K562 (cell line): Measurements from ENCODE around the gene AP3M1. TPM values are rescaled to one million over a fixed set of nuclear protein-coding genes. Genes with fewer than 3 reads are reported as not detected.
A peak's percentile ranks its signal among the peaks of the same experiment; 100 is the strongest.

Experiments used
- ATAC-seq: fragments of 200-7000 bp; cut with Tn5 transposase; 3 replicates; pipeline ENCODE4 v1.9.1; 2020; ENCODE audit warnings: moderate library complexity
- BruUV-seq: library from RNA; stranded (reverse); fragments of 400-500 nt; replicated peaks from 2 replicates; lab custom pipeline; 2021; lab: Mats Ljungman, UMichigan
- CTCF ChIA-PET: fragments of 300-600 bp; formaldehyde crosslinking; extraction: SDS; loops from one replicate; lab custom pipeline; 2021; ENCODE audit warnings: low intra/inter-chr PET ratio; lab: Yijun Ruan, JAX
- POLR2A ChIA-PET: fragments of 300-600, 350-650 bp; sonication (Branson Sonifier 250); formaldehyde crosslinking; extraction: SDS; loops from one replicate; lab custom pipeline; 2021; ENCODE audit warnings: antibody characterized with exemption, inconsistent platforms; lab: Yijun Ruan, JAX
- DNase-seq, 4 experiments: peaks; one replicate each; pipeline versions ENCODE4 v3.0.0 to v3.0.0-alpha.2; 2011 to 2018; ENCODE audit warnings: low spot score in 3 of 4, mixed read lengths in 3 of 4; ENCODE audit errors: extremely low read depth in 1 of 4
- FAIRE-seq: peaks from 2 replicates; lab custom pipeline; 2011; peaks lifted over from hg19 to GRCh38; lab: Jason Lieb, UNC
- H2AFZ ChIP-seq: 2 replicates; pipeline ENCODE4 v1.6.0; 2011; ENCODE audit warnings: low read depth, low read length, control low read depth, inconsistent platforms
- H3K27ac ChIP-seq: fragments of 200-600 bp; 3 replicates; pipeline ENCODE4 v1.8.0; 2011; ENCODE audit warnings: low read depth, mild to moderate bottlenecking, control low read depth, inconsistent platforms, low read length, moderate library complexity, mixed read lengths; ENCODE audit errors: extremely low read depth
- H3K27me3 ChIP-seq, 2 experiments: fragments of 300-600 bp in 1 of 2; 2 replicates in 1 of 2; 3 replicates in 1 of 2; pipeline versions ENCODE4 v1.6.0 to v1.8.0; 2011; ENCODE audit warnings: inconsistent platforms in 2 of 2, low read length in 2 of 2, mild to moderate bottlenecking in 1 of 2, mixed read lengths in 1 of 2, moderate library complexity in 1 of 2; ENCODE audit not compliant: control insufficient read depth in 2 of 2, insufficient read depth in 2 of 2
- H3K36me3 ChIP-seq: fragments of 300-600 bp; 3 replicates; pipeline ENCODE4 v1.8.0; 2011; ENCODE audit warnings: mild to moderate bottlenecking, low read length, inconsistent platforms; ENCODE audit not compliant: control insufficient read depth, insufficient read depth
- H3K4me1 ChIP-seq, 2 experiments: fragments of 200-600 bp in 1 of 2; replicated peaks in 1 of 2; 2 replicates in 1 of 2; 3 replicates in 1 of 2; pipeline versions ENCODE4 v1.5.1 to v1.8.0; 2011; ENCODE audit warnings: inconsistent platforms in 2 of 2, low read length in 2 of 2, mild to moderate bottlenecking in 1 of 2, mixed read lengths in 1 of 2, moderate library complexity in 1 of 2; ENCODE audit not compliant: control insufficient read depth in 2 of 2, insufficient read depth in 2 of 2
- H3K4me2 ChIP-seq: 2 replicates; pipeline ENCODE4 v1.6.1; 2011; ENCODE audit warnings: low read length, control low read depth, inconsistent platforms, mixed read lengths; ENCODE audit not compliant: insufficient read depth
- H3K4me3 ChIP-seq: fragments of 200-600 bp; sonication (generic), shearing (Covaris generic); 2 replicates; pipeline ENCODE4 v1.5.1; 2016; ENCODE audit warnings: control low read depth, inconsistent platforms
- H3K79me2 ChIP-seq: fragments of 200-600 bp; 3 replicates; pipeline ENCODE4 v1.8.0; 2011; ENCODE audit warnings: low read length, inconsistent platforms; ENCODE audit not compliant: control insufficient read depth, insufficient read depth
- H3K9ac ChIP-seq, 2 experiments: 2 replicates each; pipeline versions ENCODE4 v1.6.0 to v1.6.1; 2011; ENCODE audit warnings: low read depth in 2 of 2, low read length in 2 of 2, control low read depth in 1 of 2, inconsistent platforms in 1 of 2, mild to moderate bottlenecking in 1 of 2, mixed read lengths in 1 of 2; ENCODE audit not compliant: insufficient read depth in 1 of 2
- H3K9me1 ChIP-seq: one replicate; pipeline ENCODE4 v1.6.0; 2011; ENCODE audit warnings: inconsistent platforms, mild to moderate bottlenecking, low read length, moderate library complexity; ENCODE audit not compliant: control insufficient read depth, insufficient read depth
- H3K9me3 ChIP-seq: replicated peaks from 2 replicates; pipeline ENCODE4 v1.5.1; 2011; ENCODE audit warnings: low read depth, low read length, inconsistent platforms; ENCODE audit not compliant: control insufficient read depth, insufficient read depth
- H4K20me1 ChIP-seq: replicated peaks from 2 replicates; pipeline ENCODE4 v1.6.1; 2011; ENCODE audit warnings: low read length, inconsistent platforms, mixed read lengths; ENCODE audit not compliant: control insufficient read depth, insufficient read depth
- ATF1 ChIP-seq, 2 experiments: fragments of 450-650 bp in 1 of 2; IDR thresholded peaks; 2 replicates each; pipeline ENCODE4 v1.6.1; 2016; ENCODE audit warnings: missing compliant biosample characterization in 1 of 2, missing genetic modification characterization in 1 of 2
- CEBPB ChIP-seq: fragments of 450-650 bp; IDR thresholded peaks from 2 replicates; pipeline ENCODE4 v1.6.1; 2016; ENCODE audit warnings: missing genetic modification characterization, missing compliant biosample characterization
- CREB1 ChIP-seq, 2 experiments: sonication (generic) in 1 of 2; formaldehyde crosslinking in 1 of 2; IDR thresholded peaks; 2 replicates each; pipeline versions ENCODE4 v1.6.1 to v1.8.0; 2012 to 2022; ENCODE audit warnings: inconsistent platforms in 1 of 2, mild to moderate bottlenecking in 1 of 2, missing genetic modification reagents in 1 of 2, moderate library complexity in 1 of 2
- CREM ChIP-seq: IDR thresholded peaks from 2 replicates; pipeline ENCODE4 v1.6.1; 2014; ENCODE audit warnings: antibody characterized with exemption, low read depth
- MEF2D ChIP-seq: conservative IDR thresholded peaks from 2 replicates; pipeline ENCODE4 v1.6.1; 2016; ENCODE audit warnings: low read depth, missing genetic modification characterization, missing compliant biosample characterization
- PHF8 ChIP-seq: fragments of 200-600 bp; sonication (generic); IDR thresholded peaks from 2 replicates; pipeline ENCODE4 v1.6.1; 2012; ENCODE audit warnings: mixed run types, mild to moderate bottlenecking, inconsistent platforms, low read length, moderate library complexity, borderline replicate concordance
- RAD21 ChIP-seq, 2 experiments: fragments of 250-450 bp in 1 of 2; fragments of 450-650 bp in 1 of 2; sonication (Bioruptor Pico) in 1 of 2; formaldehyde crosslinking in 1 of 2; IDR thresholded peaks in 1 of 2; conservative IDR thresholded peaks in 1 of 2; 2 replicates each; pipeline versions ENCODE4 v1.4.0 to v1.8.0; 2020 to 2022; ENCODE audit warnings: mild to moderate bottlenecking in 2 of 2, moderate library complexity in 1 of 2
- RCOR1 ChIP-seq, 2 experiments: IDR thresholded peaks; 2 replicates each; pipeline ENCODE4 v1.6.1; 2012; ENCODE audit warnings: low read depth in 2 of 2, low read length in 2 of 2, borderline replicate concordance in 1 of 2, improper control_type of control experiment in 1 of 2
- TEAD1 ChIP-seq, 2 experiments: fragments of 450-650 bp in 1 of 2; sonication (generic) in 1 of 2; formaldehyde crosslinking; IDR thresholded peaks; 2 replicates each; pipeline versions ENCODE4 v1.4.0 to v1.8.0; 2020 to 2022; ENCODE audit warnings: mild to moderate bottlenecking in 2 of 2, missing genetic modification reagents in 1 of 2
- TEAD4 ChIP-seq, 2 experiments: sonication (generic) in 1 of 2; formaldehyde crosslinking in 1 of 2; IDR thresholded peaks; 2 replicates each; pipeline versions ENCODE4 v1.6.1 to v1.8.0; 2012 to 2022; ENCODE audit warnings: borderline replicate concordance in 1 of 2, inconsistent platforms in 1 of 2, low read length in 1 of 2, mild to moderate bottlenecking in 1 of 2, missing genetic modification reagents in 1 of 2
- XRCC5 ChIP-seq: fragments of 200-400 bp; formaldehyde crosslinking; IDR thresholded peaks from 2 replicates; pipeline ENCODE4 v1.6.1; 2017; ENCODE audit warnings: low read depth, mild to moderate bottlenecking, low read length
- WGBS: fragments of 100-300 bp; shearing (Covaris generic); methylation state at CpG from one replicate; pipeline ENCODE4 v1.1.6; 2016; ENCODE audit warnings: low coverage, mixed read lengths; ENCODE audit not compliant: insufficient coverage; ENCODE audit errors: missing lambda C conversion rate; 5-methylcytosine and 5-hydroxymethylcytosine counted together
- in situ Hi-C: fragments of 300-500 bp; cut with MboI; formaldehyde crosslinking; loops from 4 replicates; pipeline ENCODE4 v1.15.0; 2018; ENCODE audit warnings: inconsistent platforms, mixed read lengths
- intact Hi-C: fragments of 100-400 bp; cut with micrococcal nuclease; formaldehyde crosslinking; loops from 2 replicates; pipeline ENCODE4 v1.14.2; 2022
- polyA plus RNA-seq, 8 experiments: library from polyadenylated mRNA; depleted of rRNA in 4 of 8; stranded (reverse) in 5 of 8; unstranded in 3 of 8; fragments of >200 nt; fragmentation: Nextera tagmentation in 2 of 8; fragmentation: Illumina TruSeq in 1 of 8; extraction: Ambion mirVana in 2 of 8; extraction: Trizol in 1 of 8; gene quantifications; 2 replicates each; pipeline versions ENCODE4 v1.2.1 to v1.2.3, GENCODE V29; 2011 to 2014; ENCODE audit warnings: inconsistent platforms in 1 of 8, missing spikeins in 1 of 8
- total RNA-seq, 7 experiments: library from RNA; depleted of rRNA in 6 of 7; stranded (reverse); fragments of >200 nt in 6 of 7; fragmentation: Illumina TruSeq in 2 of 7; extraction: Trizol in 2 of 7; gene quantifications; 2 replicates each; pipeline versions ENCODE4 v1.2.1 to v1.2.3, GENCODE V29; 2011 to 2021; ENCODE audit warnings: low replicate concordance in 1 of 7
- TF ChIP-seq, protein P1 (sequence below): sonication (generic); formaldehyde crosslinking; IDR thresholded peaks from 2 replicates; pipeline ENCODE4 v1.5.0; 2020; ENCODE audit warnings: missing genetic modification reagents
- TF ChIP-seq, protein P2 (sequence below), 2 experiments: fragments of 450-650 bp; conservative IDR thresholded peaks; 2 replicates each; pipeline ENCODE4 v1.6.1; 2017; ENCODE audit warnings: mild to moderate bottlenecking in 2 of 2, moderate library complexity in 2 of 2
- TF ChIP-seq, protein P3 (sequence below), 2 experiments: fragments of 450-650 bp; IDR thresholded peaks; 2 replicates each; pipeline ENCODE4 v1.6.1; 2016

Gene AP3M1
- total and polyA plus RNA-seq, 9 of the 15 experiments (the other 6 are each of a cell fraction or from before 2014, with no cell fraction given), result 44.3 to 135 (median 67.6) TPM

DNA sequence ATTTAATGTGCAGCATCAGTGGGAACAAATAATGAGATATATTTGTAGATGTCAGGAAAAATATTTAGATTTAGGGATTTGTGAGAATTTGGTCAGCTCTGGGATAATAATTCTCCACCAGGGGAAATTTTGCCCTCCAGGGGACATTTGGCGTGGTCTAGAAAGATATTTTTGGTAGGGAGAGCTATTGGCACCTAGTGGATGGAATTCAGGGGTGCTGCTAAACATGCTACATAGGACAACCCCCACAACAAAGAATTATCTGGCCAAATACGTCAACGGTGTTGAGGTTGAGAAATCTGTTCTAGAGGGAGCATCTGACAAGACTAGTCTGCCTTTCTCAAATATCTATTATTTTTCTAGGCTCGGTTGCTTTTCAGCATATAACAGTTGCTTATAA lies 2.5 kb upstream of the AP3M1 start:
- no peak overlapping the region for H2AFZ ChIP-seq
- WGBS, result 12% methylated on average over 4 of the region's 4 CpGs
- H3K27me3 ChIP-seq, result no peaks in the 10 kb centered on the region
- POLR2A ChIA-PET, result interaction anchor here (0.6 to 1.4 kb wide), 4 partner anchors 16 to 200 kb away, joined by 3 to 8 read pairs (median 4); no protein-coding TSS in a partner anchor
- peaks cover 6% of the 10 kb centered on the region; the same call in 1 of the 3 replicates for H3K36me3 ChIP-seq
- H3K4me2 ChIP-seq, result peak overlapping the region; percentile 98; the same call in 1 of the 2 replicates
- H3K9ac ChIP-seq, result peak overlapping the region in 1 of 2 experiments; percentile 85; a peak in 1 of 4 replicates
- H3K79me2 ChIP-seq, result peaks cover 87% of the 10 kb centered on the region
- peak; percentile 9; the same call in 2 of the 3 replicates for ATAC-seq
- DNase-seq, result peak; percentile 44 to 58 (median 50)
- intact Hi-C loops, result loop anchor here (5.0 kb wide), 1 partner anchor 79 kb away; no protein-coding TSS in a partner anchor
- CTCF ChIA-PET, result interaction anchor here (0.9 kb wide), 1 partner anchor 82 kb away, joined by 3 read pairs; no protein-coding TSS in a partner anchor
- H4K20me1 ChIP-seq, result no peaks in the 10 kb centered on the region; the same call in 1 of the 2 replicates
- in situ Hi-C loops, result no loop called here
- H3K27ac ChIP-seq, result no peak overlapping the region
- H3K4me1 ChIP-seq, result peaks cover 10 to 30% of the 10 kb centered on the region in 2 experiments
- H3K9me1 ChIP-seq, result peaks cover 6% of the 10 kb centered on the region
- no peaks in the 10 kb centered on the region for H3K9me3 ChIP-seq
- BruUV-seq, result no TSS peak
- 0 out of 2 replicates have a peak overlapping the region, but pooled peaks have one; percentile 93 for H3K4me3 ChIP-seq
- FAIRE-seq, result no peak
- TF ChIP-seq TEAD4 (IDR thresholded peaks at IDR 0.05; ENCODE audit: low read length) (peak; percentile 96), TEAD4 (CRISPR knock-in tag; IDR thresholded peaks at IDR 0.05; ENCODE audit: borderline replicate concordance) (peak; percentile 98), CREB1 (IDR thresholded peaks at IDR 0.05) (0 out of 2 replicates have a peak, but pooled peaks have one; percentile 29), CREB1 (CRISPR knock-in tag; IDR thresholded peaks at IDR 0.05) (no peak), PHF8 (no peak), ATF1 (CRISPR knock-in tag; IDR thresholded peaks at IDR 0.05) (no peak), ATF1 (tag; IDR thresholded peaks at IDR 0.05) (peak; percentile 68), XRCC5 (0 out of 2 replicates have a peak, but pooled peaks have one; percentile 28), RCOR1 (IDR thresholded peaks at IDR 0.05; ENCODE audit: borderline replicate concordance in 1 of 2, low read depth in 2 of 2, low read length in 2 of 2) (peak in 1 of 2 experiments; percentile 45; a peak in 1 of 4 replicates), TEAD1 (CRISPR knock-in tag; IDR thresholded peaks at IDR 0.05) (peak; percentile 98 to 100), RAD21 (CRISPR knock-in tag; conservative IDR thresholded peaks at IDR 0.05 in 1 of 2, IDR thresholded peaks at IDR 0.05 in 1 of 2) (peak in 1 of 2 experiments; percentile 26; a peak in 2 of 4 replicates), MEF2D (tag) (peak; percentile 51; the same call in 1 of the 2 replicates), CREM (peak; percentile 77), CEBPB (tag) (peak; percentile 45; the same call in 1 of the 2 replicates)
- TF ChIP-seq, protein P1, sequence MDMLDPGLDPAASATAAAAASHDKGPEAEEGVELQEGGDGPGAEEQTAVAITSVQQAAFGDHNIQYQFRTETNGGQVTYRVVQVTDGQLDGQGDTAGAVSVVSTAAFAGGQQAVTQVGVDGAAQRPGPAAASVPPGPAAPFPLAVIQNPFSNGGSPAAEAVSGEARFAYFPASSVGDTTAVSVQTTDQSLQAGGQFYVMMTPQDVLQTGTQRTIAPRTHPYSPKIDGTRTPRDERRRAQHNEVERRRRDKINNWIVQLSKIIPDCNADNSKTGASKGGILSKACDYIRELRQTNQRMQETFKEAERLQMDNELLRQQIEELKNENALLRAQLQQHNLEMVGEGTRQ, result no peak
- TF ChIP-seq, protein P2, sequence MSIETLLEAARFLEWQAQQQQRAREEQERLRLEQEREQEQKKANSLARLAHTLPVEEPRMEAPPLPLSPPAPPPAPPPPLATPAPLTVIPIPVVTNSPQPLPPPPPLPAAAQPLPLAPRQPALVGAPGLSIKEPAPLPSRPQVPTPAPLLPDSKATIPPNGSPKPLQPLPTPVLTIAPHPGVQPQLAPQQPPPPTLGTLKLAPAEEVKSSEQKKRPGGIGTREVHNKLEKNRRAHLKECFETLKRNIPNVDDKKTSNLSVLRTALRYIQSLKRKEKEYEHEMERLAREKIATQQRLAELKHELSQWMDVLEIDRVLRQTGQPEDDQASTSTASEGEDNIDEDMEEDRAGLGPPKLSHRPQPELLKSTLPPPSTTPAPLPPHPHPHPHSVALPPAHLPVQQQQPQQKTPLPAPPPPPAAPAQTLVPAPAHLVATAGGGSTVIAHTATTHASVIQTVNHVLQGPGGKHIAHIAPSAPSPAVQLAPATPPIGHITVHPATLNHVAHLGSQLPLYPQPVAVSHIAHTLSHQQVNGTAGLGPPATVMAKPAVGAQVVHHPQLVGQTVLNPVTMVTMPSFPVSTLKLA (conservative IDR thresholded peaks at IDR 0.05), result peak in 1 of 2 experiments; percentile 50; a peak in 1 of 4 replicates
- TF ChIP-seq, protein P3, sequence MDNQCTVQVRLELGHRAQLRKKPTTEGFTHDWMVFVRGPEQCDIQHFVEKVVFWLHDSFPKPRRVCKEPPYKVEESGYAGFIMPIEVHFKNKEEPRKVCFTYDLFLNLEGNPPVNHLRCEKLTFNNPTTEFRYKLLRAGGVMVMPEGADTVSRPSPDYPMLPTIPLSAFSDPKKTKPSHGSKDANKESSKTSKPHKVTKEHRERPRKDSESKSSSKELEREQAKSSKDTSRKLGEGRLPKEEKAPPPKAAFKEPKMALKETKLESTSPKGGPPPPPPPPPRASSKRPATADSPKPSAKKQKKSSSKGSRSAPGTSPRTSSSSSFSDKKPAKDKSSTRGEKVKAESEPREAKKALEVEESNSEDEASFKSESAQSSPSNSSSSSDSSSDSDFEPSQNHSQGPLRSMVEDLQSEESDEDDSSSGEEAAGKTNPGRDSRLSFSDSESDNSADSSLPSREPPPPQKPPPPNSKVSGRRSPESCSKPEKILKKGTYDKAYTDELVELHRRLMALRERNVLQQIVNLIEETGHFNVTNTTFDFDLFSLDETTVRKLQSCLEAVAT (IDR thresholded peaks at IDR 0.05), result peak in 1 of 2 experiments; percentile 43; a peak in 1 of 4 replicates
